Ishikawa (cell line): ENCODE results near the gene ATP9B.

Source experiments
- CEBPB ChIP-seq: IDR thresholded peaks from 2 replicates; pipeline ENCODE4 v1.6.1; 2012
- CREB1 ChIP-seq: IDR thresholded peaks from 2 replicates; pipeline ENCODE4 v1.6.1; 2012; ENCODE audit warnings: low read depth
- EGR1 ChIP-seq: IDR thresholded peaks from 2 replicates; pipeline ENCODE4 v1.6.1; 2012
- EP300 ChIP-seq: IDR thresholded peaks from 2 replicates; pipeline ENCODE4 v1.6.1; 2012; ENCODE audit warnings: borderline replicate concordance
- FOXM1 ChIP-seq: IDR thresholded peaks from 2 replicates; pipeline ENCODE4 v1.6.1; 2012; ENCODE audit warnings: low read depth, borderline replicate concordance
- MAX ChIP-seq: IDR thresholded peaks from 2 replicates; pipeline ENCODE4 v1.6.1; 2012
- NFIC ChIP-seq: IDR thresholded peaks from 2 replicates; pipeline ENCODE4 v1.6.1; 2012
- RAD21 ChIP-seq: IDR thresholded peaks from 2 replicates; pipeline ENCODE4 v1.6.1; 2012; ENCODE audit warnings: low read depth
- TAF1 ChIP-seq: IDR thresholded peaks from 2 replicates; pipeline ENCODE4 v1.6.1; 2012; ENCODE audit warnings: low read depth, mild to moderate bottlenecking
- TCF12 ChIP-seq: IDR thresholded peaks from 2 replicates; pipeline ENCODE4 v1.6.1; 2012; ENCODE audit warnings: low read depth
- TEAD4 ChIP-seq: IDR thresholded peaks from 2 replicates; pipeline ENCODE4 v1.6.1; 2012
- USF1 ChIP-seq: IDR thresholded peaks from 2 replicates; pipeline ENCODE4 v1.6.1; 2012
- YY1 ChIP-seq: IDR thresholded peaks from 2 replicates; pipeline ENCODE4 v1.6.1; 2012; ENCODE audit warnings: low read depth
- ZBTB7A ChIP-seq: IDR thresholded peaks from 2 replicates; pipeline ENCODE4 v1.6.1; 2012; ENCODE audit warnings: low read depth
- TF ChIP-seq, protein P1 (sequence below): IDR thresholded peaks from 2 replicates; pipeline ENCODE4 v1.6.1; 2012; ENCODE audit warnings: low read depth, mild to moderate bottlenecking

The ATP9B gene

GRCh38 chr18:79227621-79228020, 158.4 kb downstream of the ATP9B start:
- TF ChIP-seq EGR1 (no peak), CREB1 (no peak), ZBTB7A (no peak), MAX (no peak), USF1 (no peak), NFIC (no peak), EP300 (no peak), RAD21 (no peak), FOXM1 (no peak)

DNA sequence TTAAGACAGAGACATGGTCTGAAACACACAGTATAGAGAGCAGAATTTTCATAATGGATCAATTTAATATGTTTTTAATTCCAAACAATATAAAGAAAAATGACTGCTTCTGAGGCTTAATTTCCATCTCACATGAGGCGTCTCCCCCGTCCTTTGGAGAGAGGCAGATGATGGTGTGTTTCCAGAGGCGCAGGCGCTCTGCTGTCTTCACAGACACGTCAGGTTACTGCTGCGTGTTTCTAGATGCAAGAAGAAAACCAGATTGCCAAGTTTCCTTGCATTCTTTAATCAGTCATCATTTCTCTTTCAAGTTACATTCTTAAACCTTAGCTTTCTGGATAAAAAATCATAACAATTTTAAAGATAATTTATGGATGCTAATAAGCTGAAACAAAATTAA, 160.2 kb downstream of the ATP9B start:
- TF ChIP-seq TAF1, result no peak
- TF ChIP-seq CEBPB, result no peak
- TF ChIP-seq YY1, result no peak
- TF ChIP-seq MAX, result no peak
- TF ChIP-seq TCF12, result no peak
- no peak for TF ChIP-seq EP300
- no peak for TF ChIP-seq NFIC
- no peak for TF ChIP-seq CREB1
- no peak for TF ChIP-seq EGR1
- TF ChIP-seq FOXM1, result no peak
- TF ChIP-seq USF1, result no peak
- TF ChIP-seq RAD21, result no peak
- no peak for TF ChIP-seq ZBTB7A
- TF ChIP-seq, protein P1, sequence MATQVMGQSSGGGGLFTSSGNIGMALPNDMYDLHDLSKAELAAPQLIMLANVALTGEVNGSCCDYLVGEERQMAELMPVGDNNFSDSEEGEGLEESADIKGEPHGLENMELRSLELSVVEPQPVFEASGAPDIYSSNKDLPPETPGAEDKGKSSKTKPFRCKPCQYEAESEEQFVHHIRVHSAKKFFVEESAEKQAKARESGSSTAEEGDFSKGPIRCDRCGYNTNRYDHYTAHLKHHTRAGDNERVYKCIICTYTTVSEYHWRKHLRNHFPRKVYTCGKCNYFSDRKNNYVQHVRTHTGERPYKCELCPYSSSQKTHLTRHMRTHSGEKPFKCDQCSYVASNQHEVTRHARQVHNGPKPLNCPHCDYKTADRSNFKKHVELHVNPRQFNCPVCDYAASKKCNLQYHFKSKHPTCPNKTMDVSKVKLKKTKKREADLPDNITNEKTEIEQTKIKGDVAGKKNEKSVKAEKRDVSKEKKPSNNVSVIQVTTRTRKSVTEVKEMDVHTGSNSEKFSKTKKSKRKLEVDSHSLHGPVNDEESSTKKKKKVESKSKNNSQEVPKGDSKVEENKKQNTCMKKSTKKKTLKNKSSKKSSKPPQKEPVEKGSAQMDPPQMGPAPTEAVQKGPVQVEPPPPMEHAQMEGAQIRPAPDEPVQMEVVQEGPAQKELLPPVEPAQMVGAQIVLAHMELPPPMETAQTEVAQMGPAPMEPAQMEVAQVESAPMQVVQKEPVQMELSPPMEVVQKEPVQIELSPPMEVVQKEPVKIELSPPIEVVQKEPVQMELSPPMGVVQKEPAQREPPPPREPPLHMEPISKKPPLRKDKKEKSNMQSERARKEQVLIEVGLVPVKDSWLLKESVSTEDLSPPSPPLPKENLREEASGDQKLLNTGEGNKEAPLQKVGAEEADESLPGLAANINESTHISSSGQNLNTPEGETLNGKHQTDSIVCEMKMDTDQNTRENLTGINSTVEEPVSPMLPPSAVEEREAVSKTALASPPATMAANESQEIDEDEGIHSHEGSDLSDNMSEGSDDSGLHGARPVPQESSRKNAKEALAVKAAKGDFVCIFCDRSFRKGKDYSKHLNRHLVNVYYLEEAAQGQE, result no peak
- TF ChIP-seq TEAD4, result no peak

GRCh38 chr18:79234438-79234837, 165.2 kb downstream of the ATP9B start:
- TF ChIP-seq ZBTB7A, result no peak
- no peak for TF ChIP-seq TAF1
- TF ChIP-seq CREB1, result no peak
- TF ChIP-seq FOXM1, result no peak
- TF ChIP-seq, protein P1, result no peak
- no peak for TF ChIP-seq USF1
- no peak for TF ChIP-seq YY1
- TF ChIP-seq RAD21, result no peak
- TF ChIP-seq TEAD4, result no peak
- no peak for TF ChIP-seq CEBPB
- TF ChIP-seq MAX, result no peak
- no peak for TF ChIP-seq TCF12
- TF ChIP-seq EGR1, result no peak
- no peak for TF ChIP-seq EP300
- no peak for TF ChIP-seq NFIC

GRCh38 chr18:79239631-79240030, 170.4 kb downstream of the ATP9B start:
- TF ChIP-seq TAF1, result no peak
- TF ChIP-seq USF1, result no peak
- no peak for TF ChIP-seq MAX
- TF ChIP-seq EP300, result no peak
- TF ChIP-seq TEAD4, result no peak
- no peak for TF ChIP-seq TCF12
- TF ChIP-seq RAD21, result no peak
- TF ChIP-seq ZBTB7A, result no peak
- no peak for TF ChIP-seq CEBPB
- no peak for TF ChIP-seq EGR1
- TF ChIP-seq FOXM1, result no peak
- TF ChIP-seq, protein P1, result no peak
